ENCODE measurements around the gene PTPRD. TPM values are rescaled to one million over a fixed set of nuclear protein-coding genes. Genes with fewer than 3 reads are reported as not detected.

The PTPRD gene
- total and polyA plus RNA-seq, 2 experiments from 2014 or later, result 11.5 to 58.0 TPM

DNA sequence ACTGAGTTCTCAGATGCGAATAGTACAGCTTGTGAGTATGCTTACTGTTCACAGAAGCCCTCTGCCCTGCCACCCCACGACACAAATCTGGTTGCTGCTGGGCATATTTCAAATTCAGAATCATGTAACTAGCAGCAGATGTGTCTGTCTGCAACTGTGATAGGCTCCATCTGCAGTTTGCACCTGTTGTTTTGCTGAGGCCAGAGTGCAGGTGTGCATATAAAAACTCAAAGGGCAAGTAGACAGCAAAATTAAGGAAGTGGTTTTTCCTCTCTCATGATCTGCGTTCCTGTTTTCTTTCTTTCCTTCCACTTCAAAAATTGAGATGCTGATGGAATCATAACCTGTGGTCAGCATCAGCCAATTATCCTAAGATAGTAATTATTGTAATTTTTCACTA, 1000.5 kb downstream of the PTPRD start (continued):
- TF ChIP-seq ZNF462 (CRISPR knock-in tag; IDR thresholded peaks at IDR 0.05) (no peak), EZH2phosphoT487 (IDR thresholded peaks at IDR 0.05; ENCODE audit: unreplicated experiment) (no peak), ETS1 (IDR thresholded peaks at IDR 0.05) (no peak), ZNF114 (CRISPR knock-in tag; IDR thresholded peaks at IDR 0.05) (no peak), ZNF331 (CRISPR knock-in tag; IDR thresholded peaks at IDR 0.05; ENCODE audit: low read depth) (no peak), EZH2 (IDR thresholded peaks at IDR 0.05; ENCODE audit: low read depth, unreplicated experiment) (no peak), POLR2AphosphoS5 (IDR thresholded peaks at IDR 0.05; ENCODE audit: low read depth) (no peak), JUNB (IDR thresholded peaks at IDR 0.05; ENCODE audit: unreplicated experiment) (no peak), STAT1 (IDR thresholded peaks at IDR 0.05; ENCODE audit: unreplicated experiment) (no peak), NANOG (IDR thresholded peaks at IDR 0.05; ENCODE audit: borderline replicate concordance) (no peak)

GRCh38 chr9:9605681-9606080, 1007.1 kb downstream of the PTPRD start:
- no peak for DNase-seq (ENCODE audit: low spot score)
- H3K9me3 Mint-ChIP-seq, result no peaks in the 10 kb centered on the region
- H3K27ac Mint-ChIP-seq, result peak overlapping the region; percentile 31; the same call in 1 of the 2 replicates
- 0 out of 2 replicates have a peak overlapping the region, but pooled peaks have one; percentile 11 for H3K4me2 ChIP-seq
- H3K79me2 ChIP-seq (replicated peaks; ENCODE audit: insufficient read depth), result no peaks in the 10 kb centered on the region
- H3K27me3 ChIP-seq (ENCODE audit: insufficient read depth), result no peaks in the 10 kb centered on the region
- no peaks in the 10 kb centered on the region for H3K36me3 Mint-ChIP-seq (ENCODE audit: low read depth)
- no peaks in the 10 kb centered on the region for H3K36me3 ChIP-seq (ENCODE audit: insufficient read depth)
- H4K20me1 ChIP-seq (replicated peaks; ENCODE audit: insufficient read depth), result no peaks in the 10 kb centered on the region
- no peak overlapping the region for H3K4me3 ChIP-seq
- no peak overlapping the region for H2AFZ ChIP-seq
- no peak overlapping the region for H3K4me3 Mint-ChIP-seq
- H3K9me2 ChIP-seq (ENCODE audit: insufficient read depth), result no peaks in the 10 kb centered on the region
- H3K4me1 ChIP-seq (ENCODE audit: insufficient read depth), result peaks cover 18% of the 10 kb centered on the region
- no peaks in the 10 kb centered on the region for H3K27me3 Mint-ChIP-seq (ENCODE audit: insufficient read depth, low read depth, poor library complexity)
- ATAC-seq, result no peak
- no peaks in the 10 kb centered on the region for H3F3A ChIP-seq (replicated peaks; ENCODE audit: low read depth)
- H3K27ac ChIP-seq (ENCODE audit: low read depth), result no peak overlapping the region
- H3K4me1 Mint-ChIP-seq, result peaks cover 23% of the 10 kb centered on the region; the same call in 2 of the 3 replicates
- TF ChIP-seq STAT1 (IDR thresholded peaks at IDR 0.05; ENCODE audit: unreplicated experiment), result no peak
- no peak for TF ChIP-seq NANOG (IDR thresholded peaks at IDR 0.05; ENCODE audit: borderline replicate concordance)
- TF ChIP-seq ZNF462 (CRISPR knock-in tag; IDR thresholded peaks at IDR 0.05), result no peak
